Measurements from ENCODE around the gene TIGIT.

Gene TIGIT

GRCh38 chr3:114338651-114339357, 45.0 kb downstream of the TIGIT start:
- TF ChIP-seq CTCF (IDR thresholded peaks at IDR 0.05; ENCODE audit: borderline replicate concordance, control extremely low read depth, extremely low read depth, insufficient read depth, missing control alignments), result no peak
- in situ Hi-C loops (cut with MboI; ENCODE audit: low sequenced_read_pairs, unreplicated experiment), result no loop called here
- DNase-seq (ENCODE audit: low spot score), result no peak

- in situ Hi-C loops (cut with MboI; ENCODE audit: low sequenced_read_pairs, unreplicated experiment), result no loop called here
- TF ChIP-seq CTCF (IDR thresholded peaks at IDR 0.05; ENCODE audit: borderline replicate concordance, control extremely low read depth, extremely low read depth, insufficient read depth, missing control alignments), result no peak
- DNase-seq (ENCODE audit: low spot score), result no peak
These were observed 50.7 kb downstream of the TIGIT start for GRCh38 chr3:114344492-114344891.

GRCh38 chr3:114350271-114350670, 56.4 kb downstream of the TIGIT start:
- in situ Hi-C loops (cut with MboI; ENCODE audit: low sequenced_read_pairs, unreplicated experiment), result no loop called here

GRCh38 chr3:114350690-114351089, 56.9 kb downstream of the TIGIT start:
- in situ Hi-C loops (cut with MboI; ENCODE audit: low sequenced_read_pairs, unreplicated experiment), result no loop called here
- no peak for TF ChIP-seq CTCF (IDR thresholded peaks at IDR 0.05; ENCODE audit: borderline replicate concordance, control extremely low read depth, extremely low read depth, insufficient read depth, missing control alignments)
- no peak for DNase-seq (ENCODE audit: low spot score)

More at GRCh38 chr3:114350271-114350670, 56.4 kb downstream of the TIGIT start:
- no peak for TF ChIP-seq CTCF (IDR thresholded peaks at IDR 0.05; ENCODE audit: borderline replicate concordance, control extremely low read depth, extremely low read depth, insufficient read depth, missing control alignments)
- no peak for DNase-seq (ENCODE audit: low spot score)

GRCh38 chr3:114351123-114351821, 57.4 kb downstream of the TIGIT start:
- no peak for DNase-seq (ENCODE audit: low spot score)
- in situ Hi-C loops (cut with MboI; ENCODE audit: low sequenced_read_pairs, unreplicated experiment), result no loop called here
- TF ChIP-seq CTCF (IDR thresholded peaks at IDR 0.05; ENCODE audit: borderline replicate concordance, control extremely low read depth, extremely low read depth, insufficient read depth, missing control alignments), result no peak

GRCh38 chr3:114351822-114352145, 58.0 kb downstream of the TIGIT start:
- TF ChIP-seq CTCF (IDR thresholded peaks at IDR 0.05; ENCODE audit: borderline replicate concordance, control extremely low read depth, extremely low read depth, insufficient read depth, missing control alignments), result no peak
- in situ Hi-C loops (cut with MboI; ENCODE audit: low sequenced_read_pairs, unreplicated experiment), result no loop called here
- DNase-seq (ENCODE audit: low spot score), result no peak

All from GM13976 (cell line).